ENCODE data around the gene MAN1A1.

The MAN1A1 gene

GRCh38 chr6:119193707-119194106, 155.9 kb downstream of the MAN1A1 start:
- TF ChIP-seq BHLHE40 (IDR thresholded peaks at IDR 0.05; ENCODE audit: borderline replicate concordance) (no peak), FOXM1 (IDR thresholded peaks at IDR 0.05; ENCODE audit: borderline replicate concordance) (no peak), SP1 (IDR thresholded peaks at IDR 0.05) (no peak), HDGF (IDR thresholded peaks at IDR 0.05; ENCODE audit: borderline replicate concordance) (no peak), SUZ12 (IDR thresholded peaks at IDR 0.05) (no peak), CTBP1 (IDR thresholded peaks at IDR 0.05; ENCODE audit: borderline replicate concordance) (no peak)
- DNase-seq (ENCODE audit: extremely low spot score): no peak
- ChIA-PET CTCF (no interaction called here), POLR2A (no interaction called here)

- POLR2A ChIA-PET: no interaction called here
- CTCF ChIA-PET: no interaction called here
- no peak for DNase-seq (ENCODE audit: extremely low spot score)
Observed at GRCh38 chr6:119192200-119192599, 157.4 kb downstream of the MAN1A1 start.

GRCh38 chr6:119190176-119190575, 159.4 kb downstream of the MAN1A1 start:
- ChIA-PET POLR2A (no interaction called here), CTCF (no interaction called here)
- no peak for DNase-seq (ENCODE audit: extremely low spot score)
- TF ChIP-seq SP1 (IDR thresholded peaks at IDR 0.05) (no peak), HDGF (IDR thresholded peaks at IDR 0.05; ENCODE audit: borderline replicate concordance) (no peak), TARDBP (IDR thresholded peaks at IDR 0.05) (no peak), SUZ12 (IDR thresholded peaks at IDR 0.05) (no peak), FOXA1 (IDR thresholded peaks at IDR 0.05) (no peak), L3MBTL2 (conservative IDR thresholded peaks at IDR 0.05) (no peak), PKNOX1 (IDR thresholded peaks at IDR 0.05) (no peak), ARNT (IDR thresholded peaks at IDR 0.05) (no peak), ZNF384 (IDR thresholded peaks at IDR 0.05) (no peak), LEF1 (IDR thresholded peaks at IDR 0.05; ENCODE audit: borderline replicate concordance) (no peak), CTBP1 (IDR thresholded peaks at IDR 0.05; ENCODE audit: borderline replicate concordance) (no peak), ELF4 (IDR thresholded peaks at IDR 0.05) (no peak), FOXM1 (IDR thresholded peaks at IDR 0.05; ENCODE audit: borderline replicate concordance) (no peak), BHLHE40 (IDR thresholded peaks at IDR 0.05; ENCODE audit: borderline replicate concordance) (no peak), FOXK2 (IDR thresholded peaks at IDR 0.05) (no peak), NFRKB (IDR thresholded peaks at IDR 0.05) (no peak)

More at GRCh38 chr6:119192200-119192599, 157.4 kb downstream of the MAN1A1 start:
- TF ChIP-seq PKNOX1 (IDR thresholded peaks at IDR 0.05): no peak
- TF ChIP-seq HDGF (IDR thresholded peaks at IDR 0.05; ENCODE audit: borderline replicate concordance): no peak
- no peak for TF ChIP-seq L3MBTL2 (conservative IDR thresholded peaks at IDR 0.05)
- TF ChIP-seq NFRKB (IDR thresholded peaks at IDR 0.05): no peak
- no peak for TF ChIP-seq BHLHE40 (IDR thresholded peaks at IDR 0.05; ENCODE audit: borderline replicate concordance)
- no peak for TF ChIP-seq FOXM1 (IDR thresholded peaks at IDR 0.05; ENCODE audit: borderline replicate concordance)
- TF ChIP-seq CTBP1 (IDR thresholded peaks at IDR 0.05; ENCODE audit: borderline replicate concordance): no peak
- no peak for TF ChIP-seq ARNT (IDR thresholded peaks at IDR 0.05)
- TF ChIP-seq LEF1 (IDR thresholded peaks at IDR 0.05; ENCODE audit: borderline replicate concordance): no peak
- TF ChIP-seq FOXK2 (IDR thresholded peaks at IDR 0.05): no peak
- TF ChIP-seq ELF4 (IDR thresholded peaks at IDR 0.05): no peak
- no peak for TF ChIP-seq SP1 (IDR thresholded peaks at IDR 0.05)
- no peak for TF ChIP-seq ZNF384 (IDR thresholded peaks at IDR 0.05)
- no peak for TF ChIP-seq TARDBP (IDR thresholded peaks at IDR 0.05)
- TF ChIP-seq FOXA1 (IDR thresholded peaks at IDR 0.05): no peak
- TF ChIP-seq SUZ12 (IDR thresholded peaks at IDR 0.05): no peak

GRCh38 chr6:119189498-119189897, 160.1 kb downstream of the MAN1A1 start:
- TF ChIP-seq NFRKB (IDR thresholded peaks at IDR 0.05): no peak
- no peak for TF ChIP-seq L3MBTL2 (conservative IDR thresholded peaks at IDR 0.05)
- TF ChIP-seq ARNT (IDR thresholded peaks at IDR 0.05): no peak
- no peak for TF ChIP-seq SUZ12 (IDR thresholded peaks at IDR 0.05)
- no peak for TF ChIP-seq FOXM1 (IDR thresholded peaks at IDR 0.05; ENCODE audit: borderline replicate concordance)
- no peak for TF ChIP-seq CTBP1 (IDR thresholded peaks at IDR 0.05; ENCODE audit: borderline replicate concordance)
- TF ChIP-seq LEF1 (IDR thresholded peaks at IDR 0.05; ENCODE audit: borderline replicate concordance): no peak
- no peak for TF ChIP-seq PKNOX1 (IDR thresholded peaks at IDR 0.05)
- no peak for TF ChIP-seq ZNF384 (IDR thresholded peaks at IDR 0.05)
- no peak for TF ChIP-seq ELF4 (IDR thresholded peaks at IDR 0.05)
- TF ChIP-seq FOXA1 (IDR thresholded peaks at IDR 0.05): no peak
- no peak for TF ChIP-seq FOXK2 (IDR thresholded peaks at IDR 0.05)
- TF ChIP-seq HDGF (IDR thresholded peaks at IDR 0.05; ENCODE audit: borderline replicate concordance): no peak
- TF ChIP-seq BHLHE40 (IDR thresholded peaks at IDR 0.05; ENCODE audit: borderline replicate concordance): no peak
- no peak for TF ChIP-seq SP1 (IDR thresholded peaks at IDR 0.05)
- TF ChIP-seq TARDBP (IDR thresholded peaks at IDR 0.05): no peak
- ChIA-PET POLR2A (no interaction called here), CTCF (no interaction called here)
- no peak for DNase-seq (ENCODE audit: extremely low spot score)

- POLR2A ChIA-PET: no interaction called here
- CTCF ChIA-PET: interaction anchor here (0.6 kb wide), 1 partner anchor 66 kb away, joined by 5 read pairs; no protein-coding TSS in a partner anchor
- DNase-seq (ENCODE audit: extremely low spot score): no peak
Observed at GRCh38 chr6:119187596-119187995, 162.0 kb downstream of the MAN1A1 start.

GRCh38 chr6:119186490-119186889, 163.1 kb downstream of the MAN1A1 start:
- ChIA-PET CTCF (interaction anchor here (1.2 kb wide), 1 partner anchor 32 kb away, joined by 3 read pairs; no protein-coding TSS in a partner anchor), POLR2A (no interaction called here)
- TF ChIP-seq ZNF384 (IDR thresholded peaks at IDR 0.05) (no peak), NFRKB (IDR thresholded peaks at IDR 0.05) (no peak), SUZ12 (IDR thresholded peaks at IDR 0.05) (no peak), FOXK2 (IDR thresholded peaks at IDR 0.05) (no peak), ELF4 (IDR thresholded peaks at IDR 0.05) (no peak), ARNT (IDR thresholded peaks at IDR 0.05) (no peak)
- DNase-seq (ENCODE audit: extremely low spot score): no peak

More at GRCh38 chr6:119187596-119187995, 162.0 kb downstream of the MAN1A1 start:
- TF ChIP-seq TARDBP (IDR thresholded peaks at IDR 0.05) (no peak), FOXK2 (IDR thresholded peaks at IDR 0.05) (no peak), CTBP1 (IDR thresholded peaks at IDR 0.05; ENCODE audit: borderline replicate concordance) (no peak), LEF1 (IDR thresholded peaks at IDR 0.05; ENCODE audit: borderline replicate concordance) (no peak), SUZ12 (IDR thresholded peaks at IDR 0.05) (no peak)
